Stomach (tissue), 4 donors: ENCODE data around the gene HIGD2A.

ENCODE experiments used
- POLR2A ChIP-seq, 4 donors: fragments of 450-650 bp; IDR thresholded peaks; one replicate each; pipeline ENCODE4 v1.6.1; 2016; ENCODE audit warnings: antibody characterized with exemption in 4 of 4, control low read depth in 2 of 4, mild to moderate bottlenecking in 1 of 4, moderate library complexity in 1 of 4
- POLR2AphosphoS5 ChIP-seq, 3 donors: sonication (generic); formaldehyde crosslinking; IDR thresholded peaks; one replicate each; pipeline ENCODE4 v1.6.1; 2016; ENCODE audit warnings: antibody characterized with exemption in 3 of 3
- TF ChIP-seq, protein P1 (sequence below), 7 experiments: fragments of 450-650 bp in 4 of 7; fragments of 200-600 bp in 3 of 7; sonication (generic) in 3 of 7; IDR thresholded peaks; one replicate each; pipeline ENCODE4 v1.5.1; 2016 to 2019; ENCODE audit warnings: antibody characterized with exemption in 7 of 7, control low read depth in 2 of 7, mild to moderate bottlenecking in 1 of 7

DNA sequence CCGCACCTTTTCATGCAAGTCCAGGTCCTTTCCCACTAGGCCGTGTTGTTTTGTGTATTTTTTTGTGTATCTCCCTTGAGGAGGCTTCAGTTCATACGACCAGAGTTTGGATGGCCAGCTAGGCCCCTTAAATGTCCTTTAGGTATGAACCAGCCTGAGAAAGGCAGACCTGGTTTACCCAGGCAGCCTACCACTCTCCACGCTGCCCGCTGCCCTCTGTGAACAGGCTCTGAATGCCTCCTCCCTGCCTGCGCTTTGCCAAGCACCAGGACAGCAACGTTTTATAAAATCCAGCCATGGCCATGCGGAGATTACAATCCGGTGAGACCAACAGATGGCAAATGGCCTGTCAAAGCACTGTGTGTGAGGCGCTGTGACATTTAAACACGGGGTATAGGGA is 28.4 kb downstream of the HIGD2A start:
- TF ChIP-seq, protein P1, sequence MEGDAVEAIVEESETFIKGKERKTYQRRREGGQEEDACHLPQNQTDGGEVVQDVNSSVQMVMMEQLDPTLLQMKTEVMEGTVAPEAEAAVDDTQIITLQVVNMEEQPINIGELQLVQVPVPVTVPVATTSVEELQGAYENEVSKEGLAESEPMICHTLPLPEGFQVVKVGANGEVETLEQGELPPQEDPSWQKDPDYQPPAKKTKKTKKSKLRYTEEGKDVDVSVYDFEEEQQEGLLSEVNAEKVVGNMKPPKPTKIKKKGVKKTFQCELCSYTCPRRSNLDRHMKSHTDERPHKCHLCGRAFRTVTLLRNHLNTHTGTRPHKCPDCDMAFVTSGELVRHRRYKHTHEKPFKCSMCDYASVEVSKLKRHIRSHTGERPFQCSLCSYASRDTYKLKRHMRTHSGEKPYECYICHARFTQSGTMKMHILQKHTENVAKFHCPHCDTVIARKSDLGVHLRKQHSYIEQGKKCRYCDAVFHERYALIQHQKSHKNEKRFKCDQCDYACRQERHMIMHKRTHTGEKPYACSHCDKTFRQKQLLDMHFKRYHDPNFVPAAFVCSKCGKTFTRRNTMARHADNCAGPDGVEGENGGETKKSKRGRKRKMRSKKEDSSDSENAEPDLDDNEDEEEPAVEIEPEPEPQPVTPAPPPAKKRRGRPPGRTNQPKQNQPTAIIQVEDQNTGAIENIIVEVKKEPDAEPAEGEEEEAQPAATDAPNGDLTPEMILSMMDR (IDR thresholded peaks at IDR 0.05) = no peak
- TF ChIP-seq POLR2A (IDR thresholded peaks at IDR 0.05) (no peak), POLR2AphosphoS5 (IDR thresholded peaks at IDR 0.05) (no peak)
